ENCODE measurements around the gene RAB6C. TPM values are rescaled to one million over a fixed set of nuclear protein-coding genes. Genes with fewer than 3 reads are reported as not detected.
"Not testable (repeated sequence)": the region's sequence is repeated elsewhere in the genome, so short reads cannot be mapped to it uniquely, and the experiment has no call there.

Gene RAB6C
- not detected for total RNA-seq

GRCh38 chr2:129979629-129980155 lies at the start of gene RAB6C:
Gene RAB6C, plus strand, starts transcription at chr2:129979666. Its CDS starts 450 bp downstream, at chr2:129980116.
- TF ChIP-seq CTCF (IDR thresholded peaks at IDR 0.05; ENCODE audit: low read depth): not testable (repeated sequence)

- no peak for TF ChIP-seq CTCF (IDR thresholded peaks at IDR 0.05; ENCODE audit: low read depth)
These were observed 49.0 kb upstream of the RAB6C start for GRCh38 chr2:129930451-129930850.

GRCh38 chr2:129934044-129934822 lies 45.2 kb upstream of the RAB6C start:
- TF ChIP-seq CTCF (IDR thresholded peaks at IDR 0.05; ENCODE audit: low read depth): no peak

DNA sequence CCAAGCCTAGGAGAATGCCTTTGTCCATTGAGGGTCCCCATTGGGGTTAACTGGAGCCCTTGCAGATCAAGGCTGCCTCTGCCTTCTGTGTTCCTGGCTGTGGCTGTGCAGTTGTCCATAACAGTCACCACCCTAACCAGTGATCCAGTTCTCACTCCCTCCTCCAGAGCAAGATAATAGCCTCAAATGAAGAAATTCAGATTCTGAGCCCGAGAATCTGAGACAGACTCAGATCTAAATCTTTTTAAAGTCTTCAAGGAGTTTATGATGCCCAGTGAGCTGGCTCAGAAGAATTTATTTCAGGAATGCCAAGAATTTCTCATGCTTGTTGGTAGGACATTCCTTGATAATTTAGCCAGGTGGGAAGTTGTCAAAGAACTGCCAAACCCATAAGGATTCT lies 44.3 kb upstream of the RAB6C start:
- no peak for TF ChIP-seq CTCF (IDR thresholded peaks at IDR 0.05; ENCODE audit: low read depth)

GRCh38 chr2:129936334-129936934 lies 43.0 kb upstream of the RAB6C start:
- no peak for TF ChIP-seq CTCF (IDR thresholded peaks at IDR 0.05; ENCODE audit: low read depth)

DNA sequence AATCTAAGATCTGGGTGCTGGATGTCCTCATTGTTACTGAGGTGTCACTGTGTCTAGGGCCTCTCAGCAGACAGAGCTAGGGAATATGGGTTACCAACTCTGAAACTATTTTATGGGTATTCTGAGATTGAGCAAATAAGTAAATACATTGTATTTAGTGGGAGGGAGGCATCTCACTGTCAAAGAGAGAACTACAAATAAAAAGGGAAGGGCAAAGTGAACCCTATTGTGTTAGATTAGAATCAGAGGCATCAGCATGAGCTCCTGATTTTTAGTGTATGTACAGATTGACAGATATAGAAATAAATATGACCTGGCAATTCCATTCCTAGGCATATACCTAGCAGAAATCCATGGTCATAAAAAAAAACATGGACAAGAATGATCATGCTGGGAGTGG lies 33.9 kb upstream of the RAB6C start:
- no peak for TF ChIP-seq CTCF (IDR thresholded peaks at IDR 0.05; ENCODE audit: low read depth)

- TF ChIP-seq CTCF (IDR thresholded peaks at IDR 0.05; ENCODE audit: low read depth): no peak
These were observed 21.6 kb upstream of the RAB6C start for GRCh38 chr2:129957891-129958290.

Measured in subcutaneous adipose tissue (tissue), 4 donors.